Activated CD4-positive, CD25-positive, alpha-beta regulatory T cell treated with anti-CD3 and anti-CD28 coated beads, Interleukin-2, amount 50 U/mL, for 72 hours (primary cell): Measurements from ENCODE around the gene AASS.
"Not testable (repeated sequence)": the region's sequence is repeated elsewhere in the genome, so short reads cannot be mapped to it uniquely, and the experiment has no call there.

Experiments
- DNase-seq: peaks from one replicate; pipeline ENCODE4 v3.0.0; 2021

The AASS gene

GRCh38 chr7:122143751-122144711 lies at the start of gene AASS:
Gene AASS (minus strand): TSS chr7:122144249. CDS start chr7:122133726, 10,523 bp downstream.
- DNase-seq = peak; percentile 75

DNA sequence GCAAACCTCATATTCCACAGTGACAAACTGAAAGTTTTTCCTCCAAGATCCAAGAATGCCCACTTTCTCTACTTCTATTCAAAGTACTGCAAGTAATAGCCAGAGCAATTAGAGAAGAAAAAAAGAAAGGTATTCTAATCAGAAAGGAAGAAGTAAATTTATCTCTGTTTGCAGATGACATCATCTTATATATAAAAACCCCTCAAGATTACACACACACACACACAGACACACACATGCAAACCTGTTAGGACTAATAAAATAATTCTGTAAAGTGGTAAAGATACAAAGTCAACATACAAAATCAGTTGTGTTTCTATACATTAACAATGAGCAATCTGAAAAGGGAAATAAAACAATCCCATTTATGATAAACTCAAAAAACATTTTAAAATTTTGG lies 44.7 kb upstream of the AASS start:
- no peak for DNase-seq

GRCh38 chr7:122183106-122183505 lies 39.1 kb upstream of the AASS start:
- no peak for DNase-seq

- no peak for DNase-seq
Observed at GRCh38 chr7:122182081-122182480, 38.0 kb upstream of the AASS start.

DNA sequence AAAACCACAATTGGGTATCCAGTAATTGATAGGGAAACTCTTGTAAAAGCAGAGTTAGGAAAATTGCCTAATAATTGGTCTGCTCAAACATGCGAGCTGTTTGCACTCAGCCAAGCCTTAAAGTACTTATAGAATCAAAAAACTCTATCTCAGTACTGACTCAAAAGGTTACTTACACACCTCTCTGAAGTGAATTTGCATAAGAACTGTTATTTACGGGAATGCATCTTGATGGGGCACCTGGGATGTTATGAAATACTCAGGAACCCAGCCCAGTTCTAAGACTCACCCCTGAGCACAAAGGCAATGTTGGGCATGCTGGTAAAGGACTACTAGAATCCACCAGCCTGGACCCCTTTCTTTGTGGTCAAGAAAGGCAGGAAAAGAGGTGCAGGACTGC lies 28.1 kb upstream of the AASS start:
- DNase-seq = not testable (repeated sequence)

- no peak for DNase-seq
Observed at GRCh38 chr7:122166740-122167139, 22.7 kb upstream of the AASS start.

GRCh38 chr7:122166275-122166674 lies 22.2 kb upstream of the AASS start:
- DNase-seq = no peak

GRCh38 chr7:122161628-122162027 lies 17.6 kb upstream of the AASS start:
- no peak for DNase-seq

DNA sequence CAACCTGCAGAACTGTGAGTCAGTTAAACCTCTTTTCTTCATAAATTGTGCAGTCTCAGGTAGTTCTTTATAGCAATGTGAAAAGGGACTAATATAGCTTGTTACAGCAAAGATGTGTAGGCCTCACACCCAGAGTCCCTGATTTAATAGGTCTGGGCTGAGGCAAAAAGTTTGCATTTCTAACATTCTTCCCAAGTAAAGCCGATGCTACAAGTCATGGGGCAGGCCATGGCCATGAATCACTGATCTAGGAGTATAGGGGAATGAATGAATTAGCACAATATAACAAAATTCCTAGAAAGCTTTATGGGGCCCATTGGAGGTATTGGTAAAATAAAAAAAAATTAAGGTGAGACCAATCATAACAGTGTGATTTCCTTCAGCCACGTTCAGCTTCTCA lies 11.5 kb upstream of the AASS start:
- no peak for DNase-seq

DNA sequence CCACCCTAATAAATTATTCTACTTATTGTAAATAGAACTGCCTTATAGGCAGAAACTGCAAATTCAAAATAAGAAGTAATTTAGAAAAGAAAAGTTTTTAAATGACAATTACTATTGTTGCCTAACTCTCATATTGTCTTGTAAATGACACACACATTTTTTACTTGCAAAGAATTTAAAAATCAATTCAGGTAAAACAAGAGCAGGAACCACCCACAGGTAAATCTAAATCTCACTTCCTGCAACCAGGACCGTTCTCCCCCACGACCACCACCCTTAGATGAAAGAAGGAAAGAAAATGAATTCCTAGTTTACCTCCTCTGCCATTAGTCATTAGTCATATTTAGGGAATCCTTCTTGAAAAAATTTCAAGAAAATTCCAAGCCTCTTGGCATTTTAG lies 4.8 kb upstream of the AASS start:
- no peak for DNase-seq

GRCh38 chr7:122148081-122148480 lies 4.0 kb upstream of the AASS start:
- DNase-seq = no peak

- DNase-seq = no peak
Observed at GRCh38 chr7:122145937-122146645, 2.0 kb upstream of the AASS start.

- DNase-seq = no peak
Observed at GRCh38 chr7:122143376-122143750, 686 bp downstream of the AASS start.

DNA sequence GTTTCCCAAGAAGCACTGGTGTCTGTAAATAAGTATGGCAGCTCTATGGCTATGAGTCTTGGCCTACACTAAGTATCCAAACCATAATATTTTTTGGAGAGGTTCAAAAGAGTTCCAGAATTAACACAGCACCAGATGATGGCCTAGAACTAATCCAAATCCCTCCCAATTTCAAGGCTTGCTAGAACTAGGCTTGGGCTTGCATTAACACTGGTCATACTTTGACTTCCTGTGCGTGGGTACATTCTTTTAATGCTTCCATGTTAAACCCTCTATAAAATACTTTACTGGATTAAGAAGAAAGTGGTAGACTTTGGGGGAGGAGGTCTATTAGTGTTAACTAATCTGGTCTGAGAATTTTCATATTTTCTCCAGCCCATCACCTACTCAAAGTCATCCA lies 3.1 kb downstream of the AASS start:
- no peak for DNase-seq

DNA sequence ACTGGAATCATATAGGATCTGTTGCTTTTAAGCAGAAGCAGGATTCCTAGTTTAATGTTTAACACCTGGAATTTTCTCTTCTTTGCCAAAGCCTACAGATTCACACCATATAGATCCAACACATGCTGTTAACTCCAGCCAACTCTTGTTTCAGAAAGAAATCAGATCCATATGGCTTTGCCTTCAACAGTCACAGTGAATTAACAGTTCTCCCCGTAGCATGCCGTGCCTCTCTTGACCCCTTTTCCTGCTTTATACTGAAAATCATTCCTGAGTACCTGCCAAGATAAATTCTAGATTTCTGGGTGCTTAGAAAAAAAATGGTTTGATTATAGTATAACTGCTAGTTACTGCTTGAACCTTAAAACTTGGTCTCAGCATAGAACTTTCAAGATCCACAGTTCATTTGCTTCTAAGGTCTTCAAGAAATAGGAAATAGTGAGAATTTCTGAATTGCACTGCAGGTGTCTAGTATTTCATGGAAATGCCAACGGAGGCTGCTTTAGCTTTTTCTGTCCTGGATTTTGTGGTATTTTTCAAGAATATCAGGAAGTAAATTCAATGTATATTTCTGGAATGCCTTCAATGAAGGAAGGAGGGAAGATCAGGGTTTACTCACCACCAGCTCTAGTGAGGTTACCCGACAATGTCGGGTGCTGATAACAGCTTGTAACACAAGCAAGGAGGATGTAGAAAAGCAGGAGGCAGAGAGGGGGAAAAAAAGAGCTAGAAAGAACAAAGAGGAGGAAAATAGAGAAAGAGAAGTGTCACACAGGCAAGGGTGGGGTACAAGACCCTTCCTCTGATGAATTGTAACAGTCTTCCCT lies 6.6 kb downstream of the AASS start:
- DNase-seq = no peak

- DNase-seq = no peak
Observed at GRCh38 chr7:122136639-122137245, 7.3 kb downstream of the AASS start.

DNA sequence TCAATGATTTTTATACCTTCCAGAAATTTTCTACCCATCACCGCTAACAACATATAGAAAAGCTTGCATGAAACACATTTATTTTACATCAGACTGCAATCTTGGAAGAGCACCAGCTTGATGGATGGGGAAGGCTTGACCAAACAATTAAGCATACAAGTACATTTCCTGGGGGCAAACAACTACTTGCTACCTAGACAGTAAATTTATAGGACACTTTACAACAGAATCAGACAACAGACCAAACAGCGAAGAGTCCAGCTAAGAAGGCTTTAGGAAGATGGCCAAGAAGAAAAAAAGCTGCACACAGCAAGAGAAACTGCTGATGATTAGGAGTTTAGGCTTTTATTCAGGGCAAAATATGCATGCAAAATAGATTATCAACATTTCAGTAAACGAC lies 8.0 kb downstream of the AASS start:
- no peak for DNase-seq

GRCh38 chr7:122135275-122135674 lies 8.8 kb downstream of the AASS start:
- no peak for DNase-seq

GRCh38 chr7:122134793-122135192 lies 9.3 kb downstream of the AASS start:
- not testable (repeated sequence) for DNase-seq

DNA sequence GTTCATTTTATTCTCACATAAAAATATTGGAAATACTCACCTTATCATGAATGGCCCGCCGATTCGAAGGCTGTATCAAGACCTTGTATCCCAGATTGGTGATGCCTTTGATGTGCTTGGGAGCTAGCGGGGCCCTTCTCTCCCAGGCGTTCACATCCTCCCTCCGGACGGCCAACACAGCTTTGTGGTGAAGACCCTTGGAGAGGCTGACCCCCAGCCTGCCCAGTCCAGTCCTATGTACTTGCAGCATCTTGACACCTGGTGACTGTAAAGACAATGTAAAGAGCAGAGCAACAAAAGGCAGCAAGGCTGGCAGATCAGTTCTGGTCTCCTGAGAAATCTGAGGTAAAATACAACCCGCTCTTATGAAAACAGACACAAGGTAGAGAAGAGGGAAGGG lies 10.6 kb downstream of the AASS start:
- DNase-seq = no peak

DNA sequence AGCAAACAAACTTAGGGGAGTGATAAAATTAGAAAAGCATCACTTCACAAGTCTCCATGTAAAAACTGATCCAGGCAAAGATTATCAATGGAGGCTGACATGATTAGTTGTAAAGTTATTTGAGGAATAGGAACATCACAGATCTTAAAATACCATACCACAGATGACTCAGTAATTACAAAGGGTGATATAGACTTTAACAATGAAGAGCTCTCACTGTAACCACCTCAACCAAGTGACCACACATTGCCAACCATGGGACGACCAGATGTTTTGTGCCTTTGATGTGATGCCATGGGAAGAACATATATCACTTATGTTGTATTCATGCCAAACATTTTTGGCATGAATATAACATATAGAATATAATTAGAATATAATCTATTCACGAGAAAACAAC lies 11.7 kb downstream of the AASS start:
- DNase-seq = no peak

- no peak for DNase-seq
Observed at GRCh38 chr7:122123746-122124145, 20.3 kb downstream of the AASS start.

GRCh38 chr7:122118757-122119156 lies 25.3 kb downstream of the AASS start:
- DNase-seq = no peak
